ENCODE data around the gene SCAMP1. TPM values are rescaled to one million over a fixed set of nuclear protein-coding genes. Genes with fewer than 3 reads are reported as not detected.

The SCAMP1 gene
- total RNA-seq, 2 experiments from 2014 or later, result 18.0 to 41.1 TPM

DNA sequence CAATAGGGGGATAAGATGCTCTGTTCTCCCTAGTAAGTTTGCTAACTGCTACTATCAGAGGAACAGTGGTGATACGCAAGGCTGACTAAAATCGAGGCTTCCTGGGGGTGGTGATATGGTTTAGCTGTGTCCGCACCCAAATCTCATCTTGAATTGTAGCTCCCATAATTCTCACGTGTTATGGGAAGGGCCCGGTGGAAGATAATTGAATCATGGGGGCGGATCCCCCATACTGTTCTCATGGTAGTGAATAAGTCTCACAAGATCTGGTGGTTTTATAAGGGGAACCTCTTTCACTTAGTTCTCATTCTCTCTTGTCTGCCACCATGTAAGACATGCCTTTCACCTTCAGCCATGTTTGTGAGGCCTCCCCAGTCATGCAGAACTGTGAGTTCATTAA, 153.0 kb downstream of the SCAMP1 start:
- intact Hi-C loops (cut with micrococcal nuclease; ENCODE audit: unreplicated experiment), result no loop called here
- Histone ChIP-seq H4K20me1 (ENCODE audit: insufficient read depth, low read length) (no peaks in the 10 kb centered on the region; the same call in 1 of the 2 replicates), H3K4me2 (ENCODE audit: low read length) (no peak overlapping the region), H3K36me3 (ENCODE audit: insufficient read depth, low read length) (peaks cover 18% of the 10 kb centered on the region), H2AFZ (ENCODE audit: low read length) (no peak overlapping the region), H3K27ac (ENCODE audit: low read depth, low read length, poor library complexity, severe bottlenecking) (no peak overlapping the region), H3K9me2 (ENCODE audit: insufficient read depth, low read length) (no peaks in the 10 kb centered on the region), H3K4me1 (ENCODE audit: insufficient read depth, low read length, poor library complexity, severe bottlenecking) (peaks cover 31% of the 10 kb centered on the region), H3K79me2 (ENCODE audit: insufficient read depth, low read depth, low read length) (no peaks in the 10 kb centered on the region), H3K4me3 (ENCODE audit: low read depth, low read length, poor library complexity, severe bottlenecking) (no peak overlapping the region), H3K9me3 (ENCODE audit: low read length) (0 out of 2 replicates have a peak, but pooled peaks cover 4% of the 10 kb centered on the region)
- no peak for DNase-seq (ENCODE audit: low spot score)
- POLR2A ChIA-PET, result no interaction called here
- CTCF ChIA-PET (ENCODE audit: unreplicated experiment), result no interaction called here
- TF ChIP-seq EZH2phosphoT487 (IDR thresholded peaks at IDR 0.05; ENCODE audit: borderline replicate concordance, low read depth, low read length) (no peak), CTCF (conservative IDR thresholded peaks at IDR 0.05; ENCODE audit: low read length) (no peak)
- no TSS peak for BruUV-seq (replicated peaks)

DNA sequence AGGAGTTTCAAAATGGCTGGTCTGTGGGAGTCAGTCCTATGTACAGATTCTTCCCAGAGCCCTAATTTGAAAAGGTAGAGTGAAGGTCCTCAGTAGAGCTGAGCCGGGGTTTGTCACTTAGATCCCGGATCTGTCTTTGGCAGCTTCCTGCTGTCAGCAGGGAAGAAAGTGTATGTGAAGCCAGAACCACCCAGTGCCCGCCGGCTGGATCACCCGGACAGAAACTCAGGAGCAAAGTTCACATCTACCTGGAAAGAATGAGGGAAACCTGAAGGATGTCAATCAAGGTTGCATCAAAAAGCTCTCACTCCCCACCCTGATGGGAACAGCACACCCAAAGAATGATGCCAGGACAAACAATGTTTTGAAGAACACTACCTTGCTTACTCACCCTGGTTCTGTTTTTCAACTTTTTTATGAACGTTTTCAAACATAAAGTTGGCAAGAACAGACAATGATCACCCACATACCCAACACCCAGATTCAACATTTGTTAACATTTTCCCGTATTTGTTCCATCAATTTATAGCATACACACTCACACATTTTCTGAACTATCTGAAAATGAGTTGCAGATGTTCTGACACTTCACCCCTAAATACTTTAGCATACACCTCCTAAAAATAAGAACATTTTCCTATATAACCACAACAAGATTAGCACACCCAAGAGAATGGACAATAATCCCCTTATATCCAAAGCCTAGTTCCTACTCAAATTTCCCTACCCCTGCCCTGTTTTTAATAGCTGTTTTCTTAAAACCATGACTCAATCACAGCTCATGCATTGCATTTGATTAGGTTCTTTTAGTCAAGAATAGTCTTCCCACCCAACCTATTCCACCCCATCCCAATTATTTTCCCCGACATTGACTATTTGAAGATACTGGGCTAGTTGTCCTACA, 154.3 kb downstream of the SCAMP1 start:
- 0 out of 2 replicates have a peak, but pooled peaks cover 4% of the 10 kb centered on the region for H3K9me3 ChIP-seq (ENCODE audit: low read length)
- no TSS peak for BruUV-seq (replicated peaks)
- H3K4me3 ChIP-seq (ENCODE audit: low read depth, low read length, poor library complexity, severe bottlenecking), result no peak overlapping the region
- no peaks in the 10 kb centered on the region for H4K20me1 ChIP-seq (ENCODE audit: insufficient read depth, low read length)
- DNase-seq (ENCODE audit: low spot score), result no peak
- H3K9me2 ChIP-seq (ENCODE audit: insufficient read depth, low read length), result no peaks in the 10 kb centered on the region
- no peaks in the 10 kb centered on the region for H3K79me2 ChIP-seq (ENCODE audit: insufficient read depth, low read depth, low read length)
- peaks cover 28% of the 10 kb centered on the region for H3K4me1 ChIP-seq (ENCODE audit: insufficient read depth, low read length, poor library complexity, severe bottlenecking)
- POLR2A ChIA-PET, result no interaction called here
- no peak overlapping the region for H3K27ac ChIP-seq (ENCODE audit: low read depth, low read length, poor library complexity, severe bottlenecking)
- intact Hi-C loops (cut with micrococcal nuclease; ENCODE audit: unreplicated experiment), result no loop called here
- CTCF ChIA-PET (ENCODE audit: unreplicated experiment), result no interaction called here
- no peak overlapping the region for H2AFZ ChIP-seq (ENCODE audit: low read length)
- TF ChIP-seq EZH2phosphoT487 (IDR thresholded peaks at IDR 0.05; ENCODE audit: borderline replicate concordance, low read depth, low read length) (no peak), CTCF (conservative IDR thresholded peaks at IDR 0.05; ENCODE audit: low read length) (no peak)
- no peak overlapping the region for H3K4me2 ChIP-seq (ENCODE audit: low read length)
- H3K36me3 ChIP-seq (ENCODE audit: insufficient read depth, low read length), result peaks cover 18% of the 10 kb centered on the region

DNA sequence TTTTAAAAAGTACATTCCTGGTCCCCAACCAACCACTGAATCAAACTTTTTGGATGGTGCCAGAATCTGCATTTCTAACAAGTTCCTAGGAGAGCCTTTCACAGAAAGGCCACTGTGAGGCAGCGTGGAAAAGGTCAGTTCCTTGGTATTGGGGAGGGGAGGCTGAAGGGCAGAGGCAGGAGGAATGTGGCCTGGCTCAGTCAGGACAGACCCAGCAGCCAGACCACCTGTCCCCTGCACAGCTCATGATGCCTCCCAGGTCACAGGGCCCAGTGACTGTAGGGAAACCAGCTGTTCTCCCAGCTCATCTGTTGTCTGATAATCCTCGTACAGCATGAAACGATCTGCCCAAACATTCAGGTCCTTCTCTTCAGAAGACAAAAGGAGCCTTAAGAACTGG, 155.3 kb downstream of the SCAMP1 start:
- peaks cover 18% of the 10 kb centered on the region for H3K36me3 ChIP-seq (ENCODE audit: insufficient read depth, low read length)
- TF ChIP-seq EZH2phosphoT487 (IDR thresholded peaks at IDR 0.05; ENCODE audit: borderline replicate concordance, low read depth, low read length) (no peak), CTCF (conservative IDR thresholded peaks at IDR 0.05; ENCODE audit: low read length) (no peak)
- no peak for DNase-seq (ENCODE audit: low spot score)
- CTCF ChIA-PET (ENCODE audit: unreplicated experiment), result no interaction called here
- H3K4me3 ChIP-seq (ENCODE audit: low read depth, low read length, poor library complexity, severe bottlenecking), result no peak overlapping the region
- POLR2A ChIA-PET, result no interaction called here
- no peak overlapping the region for H2AFZ ChIP-seq (ENCODE audit: low read length)
- BruUV-seq (replicated peaks), result no TSS peak
- H4K20me1 ChIP-seq (ENCODE audit: insufficient read depth, low read length), result no peaks in the 10 kb centered on the region
- no peak overlapping the region for H3K4me2 ChIP-seq (ENCODE audit: low read length)
- 0 out of 2 replicates have a peak, but pooled peaks cover 4% of the 10 kb centered on the region for H3K9me3 ChIP-seq (ENCODE audit: low read length)
- H3K4me1 ChIP-seq (ENCODE audit: insufficient read depth, low read length, poor library complexity, severe bottlenecking), result peaks cover 18% of the 10 kb centered on the region
- intact Hi-C loops (cut with micrococcal nuclease; ENCODE audit: unreplicated experiment), result no loop called here
- H3K27ac ChIP-seq (ENCODE audit: low read depth, low read length, poor library complexity, severe bottlenecking), result no peak overlapping the region
- H3K9me2 ChIP-seq (ENCODE audit: insufficient read depth, low read length), result no peaks in the 10 kb centered on the region
- H3K79me2 ChIP-seq (ENCODE audit: insufficient read depth, low read depth, low read length), result no peaks in the 10 kb centered on the region

All from OCI-LY7 (cell line).